ENCODE results near the gene CCT3.

The CCT3 gene

GRCh38 chr1:156319664-156320063 lies 18.4 kb downstream of the CCT3 start:
- peak; percentile 8 to 56 for DNase-seq

- no peak for DNase-seq
Observed at GRCh38 chr1:156316909-156317308, 21.2 kb downstream of the CCT3 start.

GRCh38 chr1:156310962-156311361 lies 27.1 kb downstream of the CCT3 start:
- peak in 1 of 2 donors; percentile 6 for DNase-seq

- DNase-seq, result no peak
Observed at GRCh38 chr1:156308078-156308477, 30.0 kb downstream of the CCT3 start.

- DNase-seq, result no peak
Observed at GRCh38 chr1:156305215-156305614, 32.9 kb downstream of the CCT3 start.

GRCh38 chr1:156303241-156303640 lies 34.9 kb downstream of the CCT3 start:
- DNase-seq, result no peak

- DNase-seq, result no peak
Observed at GRCh38 chr1:156298852-156299357, 39.2 kb downstream of the CCT3 start, which contains the start of gene VHLL. Gene VHLL (minus strand): TSS chr1:156299307. CDS start chr1:156299189, 118 bp downstream.

- peak; percentile 38 to 64 for DNase-seq
Observed at GRCh38 chr1:156295391-156295947, 42.6 kb downstream of the CCT3 start, which contains the start of gene GLMP. Gene GLMP (minus strand): TSS chr1:156295679. CDS start chr1:156295645, 34 bp downstream.

GRCh38 chr1:156293895-156294294 lies 44.2 kb downstream of the CCT3 start:
- DNase-seq, result no peak

- DNase-seq, result no peak
Observed at GRCh38 chr1:156293098-156293434, 45.0 kb downstream of the CCT3 start.

- peak; percentile 68 to 72 for DNase-seq
Observed at GRCh38 chr1:156291226-156292061, 46.6 kb downstream of the CCT3 start.

GRCh38 chr1:156289857-156290256 lies 48.2 kb downstream of the CCT3 start:
- DNase-seq, result no peak

GRCh38 chr1:156286061-156286460 lies 52.0 kb downstream of the CCT3 start:
- DNase-seq, result no peak

- DNase-seq, result no peak
Observed at GRCh38 chr1:156285437-156285836, 52.7 kb downstream of the CCT3 start.

- peak; percentile 26 to 31 for DNase-seq
Observed at GRCh38 chr1:156284757-156285156, 53.3 kb downstream of the CCT3 start.

- DNase-seq, result no peak
Observed at GRCh38 chr1:156284112-156284511, 54.0 kb downstream of the CCT3 start, which contains the start of gene TMEM79. Gene TMEM79 (plus strand): TSS chr1:156284325. CDS start chr1:156285227, 902 bp downstream.

GRCh38 chr1:156283521-156283920 lies 54.6 kb downstream of the CCT3 start:
- DNase-seq, result peak; percentile 31 to 37

- peak; percentile 98 for DNase-seq
Observed at GRCh38 chr1:156282479-156283222, 55.4 kb downstream of the CCT3 start, which contains the start of gene SMG5. Gene SMG5 (minus strand): TSS chr1:156282825. CDS start chr1:156282680, 145 bp downstream.

- DNase-seq, result peak; percentile 64 to 84
Observed at GRCh38 chr1:156281693-156282478, 56.2 kb downstream of the CCT3 start.

- DNase-seq, result peak; percentile 63 to 85
Observed at GRCh38 chr1:156281281-156281680, 56.8 kb downstream of the CCT3 start.

GRCh38 chr1:156279837-156280236 lies 58.3 kb downstream of the CCT3 start:
- DNase-seq, result no peak

- DNase-seq, result peak in 1 of 2 donors; percentile 32
Observed at GRCh38 chr1:156276966-156277381, 61.1 kb downstream of the CCT3 start.
